ENCODE measurements around the gene INPP5J. TPM values are rescaled to one million over a fixed set of nuclear protein-coding genes. Genes with fewer than 3 reads are reported as not detected.

The INPP5J gene
- total RNA-seq, 1 donor from 2014 or later: 4.6 TPM

- H3K27ac ChIP-seq: no peak overlapping the region
- DNase-seq (no peak), ATAC-seq (no peak)
- no peaks in the 10 kb centered on the region for H3K36me3 ChIP-seq
- H3K9me3 ChIP-seq: no peaks in the 10 kb centered on the region
- no peaks in the 10 kb centered on the region for H3K27me3 ChIP-seq (ENCODE audit: low read depth)
- intact Hi-C loops (cut with DNase I): no loop called here
- no peak overlapping the region for H3K4me3 ChIP-seq
- peaks cover 7% of the 10 kb centered on the region for H3K4me1 ChIP-seq
- TF ChIP-seq CTCF (IDR thresholded peaks at IDR 0.05): no peak
Observed at GRCh38 chr22:31124290-31124689, 1.5 kb downstream of the INPP5J start.

DNA sequence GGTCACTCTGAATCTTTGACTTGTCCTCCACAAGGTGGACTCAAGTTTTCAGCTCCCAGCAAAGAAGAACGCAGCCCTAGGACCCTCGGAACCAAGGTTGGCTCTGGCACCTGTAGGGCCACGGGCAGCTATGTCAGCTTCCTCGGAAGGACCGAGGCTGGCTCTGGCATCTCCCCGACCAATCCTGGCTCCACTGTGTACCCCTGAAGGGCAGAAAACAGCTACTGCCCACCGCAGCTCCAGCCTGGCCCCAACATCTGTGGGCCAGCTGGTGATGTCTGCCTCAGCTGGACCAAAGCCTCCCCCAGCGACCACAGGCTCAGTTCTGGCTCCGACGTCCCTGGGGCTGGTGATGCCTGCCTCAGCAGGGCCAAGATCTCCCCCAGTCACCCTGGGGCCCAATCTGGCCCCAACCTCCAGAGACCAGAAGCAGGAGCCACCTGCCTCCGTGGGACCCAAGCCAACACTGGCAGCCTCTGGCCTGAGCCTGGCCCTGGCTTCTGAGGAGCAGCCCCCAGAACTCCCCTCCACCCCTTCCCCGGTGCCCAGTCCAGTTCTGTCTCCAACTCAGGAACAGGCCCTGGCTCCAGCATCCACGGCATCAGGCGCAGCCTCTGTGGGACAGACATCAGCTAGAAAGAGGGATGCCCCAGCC is 2.2 kb downstream of the INPP5J start:
- H3K4me1 ChIP-seq: peaks cover 7% of the 10 kb centered on the region
- no peak overlapping the region for H3K27ac ChIP-seq
- no peaks in the 10 kb centered on the region for H3K9me3 ChIP-seq
- intact Hi-C loops (cut with DNase I): no loop called here
- no peaks in the 10 kb centered on the region for H3K36me3 ChIP-seq
- no peak for DNase-seq
- no peak for ATAC-seq
- no peak overlapping the region for H3K4me3 ChIP-seq
- no peak for TF ChIP-seq CTCF (IDR thresholded peaks at IDR 0.05)
- H3K27me3 ChIP-seq (ENCODE audit: low read depth): no peaks in the 10 kb centered on the region

GRCh38 chr22:31125521-31126117 is 2.9 kb downstream of the INPP5J start:
- no peak overlapping the region for H3K27ac ChIP-seq
- TF ChIP-seq CTCF (IDR thresholded peaks at IDR 0.05): no peak
- H3K4me3 ChIP-seq: no peak overlapping the region
- H3K4me1 ChIP-seq: peaks cover 7% of the 10 kb centered on the region
- intact Hi-C loops (cut with DNase I): no loop called here
- ATAC-seq (no peak), DNase-seq (no peak)
- no peaks in the 10 kb centered on the region for H3K9me3 ChIP-seq
- H3K27me3 ChIP-seq (ENCODE audit: low read depth): no peaks in the 10 kb centered on the region
- H3K36me3 ChIP-seq: no peaks in the 10 kb centered on the region

- intact Hi-C loops (cut with DNase I): no loop called here
- Histone ChIP-seq H3K27ac (no peak overlapping the region), H3K27me3 (ENCODE audit: low read depth) (no peaks in the 10 kb centered on the region), H3K36me3 (no peaks in the 10 kb centered on the region), H3K4me1 (peaks cover 7% of the 10 kb centered on the region), H3K9me3 (no peaks in the 10 kb centered on the region), H3K4me3 (no peak overlapping the region)
- no peak for TF ChIP-seq CTCF (IDR thresholded peaks at IDR 0.05)
- ATAC-seq: no peak
- DNase-seq: no peak
Observed at GRCh38 chr22:31126128-31126868, 3.5 kb downstream of the INPP5J start.

- no peak overlapping the region for H3K27ac ChIP-seq
- ATAC-seq (no peak), DNase-seq (no peak)
- H3K4me1 ChIP-seq: peaks cover 7% of the 10 kb centered on the region
- no peaks in the 10 kb centered on the region for H3K27me3 ChIP-seq (ENCODE audit: low read depth)
- no peak overlapping the region for H3K4me3 ChIP-seq
- H3K9me3 ChIP-seq: no peaks in the 10 kb centered on the region
- TF ChIP-seq CTCF (IDR thresholded peaks at IDR 0.05): no peak
- H3K36me3 ChIP-seq: no peaks in the 10 kb centered on the region
- intact Hi-C loops (cut with DNase I): no loop called here
Observed at GRCh38 chr22:31126869-31127175, 4.1 kb downstream of the INPP5J start.
